ENCODE results near the gene MFN1.

DNA sequence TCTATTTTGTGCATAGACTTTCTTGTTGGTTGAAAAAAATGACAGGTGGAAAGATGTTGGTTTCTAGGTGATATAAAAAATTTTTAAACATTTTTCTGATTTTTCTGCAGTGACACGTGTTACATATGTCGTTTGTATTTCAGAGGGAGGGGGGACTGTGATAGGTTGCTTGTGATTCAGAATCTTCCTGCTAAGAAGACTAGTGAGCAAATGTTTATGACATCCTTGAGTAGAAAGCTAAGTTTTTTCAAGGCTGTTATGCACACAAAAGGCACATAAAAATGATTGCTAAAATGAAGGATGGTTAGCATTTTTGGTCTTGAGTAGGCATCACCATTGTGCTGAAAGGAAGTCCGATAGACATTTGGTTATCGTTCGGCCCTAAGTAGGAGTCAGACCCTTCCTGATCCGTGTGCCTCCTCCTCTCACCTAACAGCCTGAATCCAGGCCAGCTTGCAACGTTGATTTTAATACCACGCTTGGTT is 23.2 kb upstream of the MFN1 start:
- TF ChIP-seq POLR2AphosphoS5 (IDR thresholded peaks at IDR 0.05; ENCODE audit: low read depth, low read length) (no peak), TAF1 (IDR thresholded peaks at IDR 0.05; ENCODE audit: borderline replicate concordance, insufficient read depth, low read length) (no peak), SIN3A (IDR thresholded peaks at IDR 0.05; ENCODE audit: borderline replicate concordance, insufficient read depth, low read length) (no peak), FOXP2 (optimal IDR thresholded peaks at IDR 0.05; ENCODE audit: borderline replicate concordance, extremely low read depth, extremely low read length, insufficient read depth) (no peak)
- TF ChIP-seq, protein P1, sequence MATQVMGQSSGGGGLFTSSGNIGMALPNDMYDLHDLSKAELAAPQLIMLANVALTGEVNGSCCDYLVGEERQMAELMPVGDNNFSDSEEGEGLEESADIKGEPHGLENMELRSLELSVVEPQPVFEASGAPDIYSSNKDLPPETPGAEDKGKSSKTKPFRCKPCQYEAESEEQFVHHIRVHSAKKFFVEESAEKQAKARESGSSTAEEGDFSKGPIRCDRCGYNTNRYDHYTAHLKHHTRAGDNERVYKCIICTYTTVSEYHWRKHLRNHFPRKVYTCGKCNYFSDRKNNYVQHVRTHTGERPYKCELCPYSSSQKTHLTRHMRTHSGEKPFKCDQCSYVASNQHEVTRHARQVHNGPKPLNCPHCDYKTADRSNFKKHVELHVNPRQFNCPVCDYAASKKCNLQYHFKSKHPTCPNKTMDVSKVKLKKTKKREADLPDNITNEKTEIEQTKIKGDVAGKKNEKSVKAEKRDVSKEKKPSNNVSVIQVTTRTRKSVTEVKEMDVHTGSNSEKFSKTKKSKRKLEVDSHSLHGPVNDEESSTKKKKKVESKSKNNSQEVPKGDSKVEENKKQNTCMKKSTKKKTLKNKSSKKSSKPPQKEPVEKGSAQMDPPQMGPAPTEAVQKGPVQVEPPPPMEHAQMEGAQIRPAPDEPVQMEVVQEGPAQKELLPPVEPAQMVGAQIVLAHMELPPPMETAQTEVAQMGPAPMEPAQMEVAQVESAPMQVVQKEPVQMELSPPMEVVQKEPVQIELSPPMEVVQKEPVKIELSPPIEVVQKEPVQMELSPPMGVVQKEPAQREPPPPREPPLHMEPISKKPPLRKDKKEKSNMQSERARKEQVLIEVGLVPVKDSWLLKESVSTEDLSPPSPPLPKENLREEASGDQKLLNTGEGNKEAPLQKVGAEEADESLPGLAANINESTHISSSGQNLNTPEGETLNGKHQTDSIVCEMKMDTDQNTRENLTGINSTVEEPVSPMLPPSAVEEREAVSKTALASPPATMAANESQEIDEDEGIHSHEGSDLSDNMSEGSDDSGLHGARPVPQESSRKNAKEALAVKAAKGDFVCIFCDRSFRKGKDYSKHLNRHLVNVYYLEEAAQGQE (IDR thresholded peaks at IDR 0.05; ENCODE audit: insufficient read depth in 1 of 2, low read depth in 2 of 2, low read length in 2 of 2), result no peak

Data from PFSK-1 (cell line).